Stimulated activated CD4-positive, alpha-beta T cell treated with anti-CD3 and anti-CD28 coated beads, Interleukin-12 subunit alpha, Interleukin-12 subunit beta, amount 100 ng/mL, for 24 hours (primary cell): ENCODE data around the gene PUM1.
"Not testable (repeated sequence)": the region's sequence is repeated elsewhere in the genome, so short reads cannot be mapped to it uniquely, and the experiment has no call there.

Experiments
- DNase-seq, 2 experiments: peaks; one replicate each; pipeline ENCODE4 v3.0.0-alpha.2; 2020; ENCODE audit warnings: low read depth in 2 of 2

PUM1 gene

GRCh38 chr1:30998171-30998570, 67.3 kb downstream of the PUM1 start:
- no peak for DNase-seq

- DNase-seq: no peak
Measured at GRCh38 chr1:30997463-30998057, 68.0 kb downstream of the PUM1 start.

- DNase-seq: no peak
Measured at GRCh38 chr1:30995990-30996612, 69.4 kb downstream of the PUM1 start.

GRCh38 chr1:30991862-30992606, 73.5 kb downstream of the PUM1 start:
- DNase-seq: no peak

- no peak for DNase-seq
Measured at GRCh38 chr1:30990591-30990990, 74.9 kb downstream of the PUM1 start.

GRCh38 chr1:30988045-30988444, 77.5 kb downstream of the PUM1 start:
- no peak for DNase-seq

GRCh38 chr1:30986755-30987154, 78.8 kb downstream of the PUM1 start:
- no peak for DNase-seq

- no peak for DNase-seq
Measured at GRCh38 chr1:30984991-30985503, 80.5 kb downstream of the PUM1 start.

GRCh38 chr1:30984165-30984889, 81.2 kb downstream of the PUM1 start:
- no peak for DNase-seq

- DNase-seq: no peak
Measured at GRCh38 chr1:30982937-30983336, 82.6 kb downstream of the PUM1 start.

GRCh38 chr1:30982431-30982830, 83.1 kb downstream of the PUM1 start:
- DNase-seq: no peak

- no peak for DNase-seq
Measured at GRCh38 chr1:30981172-30981571, 84.3 kb downstream of the PUM1 start.

- no peak for DNase-seq
Measured at GRCh38 chr1:30977511-30977910, 88.0 kb downstream of the PUM1 start.

- DNase-seq: no peak
Measured at GRCh38 chr1:30977105-30977504, 88.4 kb downstream of the PUM1 start.

GRCh38 chr1:30976143-30976542, 89.4 kb downstream of the PUM1 start:
- DNase-seq: no peak

- no peak for DNase-seq
Measured at GRCh38 chr1:30975217-30975616, 90.3 kb downstream of the PUM1 start.

- no peak for DNase-seq
Measured at GRCh38 chr1:30974536-30974935, 91.0 kb downstream of the PUM1 start.

GRCh38 chr1:30972349-30972748, 93.2 kb downstream of the PUM1 start:
- not testable (repeated sequence) for DNase-seq

GRCh38 chr1:30971496-30971895, 94.0 kb downstream of the PUM1 start:
- DNase-seq: no peak

GRCh38 chr1:30969903-30970302, 95.6 kb downstream of the PUM1 start:
- no peak for DNase-seq

- DNase-seq: no peak
Measured at GRCh38 chr1:30968220-30968971, 97.1 kb downstream of the PUM1 start.
